MCF 10A (cell line): Measurements from ENCODE around the gene CD79A. TPM values are rescaled to one million over a fixed set of nuclear protein-coding genes. Genes with fewer than 3 reads are reported as not detected.
A peak's percentile ranks its signal among the peaks of the same experiment; 100 is the strongest.
"Not testable (repeated sequence)": the region's sequence is repeated elsewhere in the genome, so short reads cannot be mapped to it uniquely, and the experiment has no call there.

Experiments used
- BruUV-seq: library from RNA; stranded (reverse); fragments of 400-500 nt; replicated peaks from 2 replicates; lab custom pipeline; 2021; lab: Mats Ljungman, UMichigan
- CTCF ChIA-PET: fragments of 300-600 bp; sonication (Branson Sonifier 250); formaldehyde crosslinking; extraction: SDS; loops from one replicate; lab custom pipeline; 2021; ENCODE audit warnings: antibody characterized with exemption, inconsistent platforms; lab: Yijun Ruan, JAX
- POLR2A ChIA-PET: fragments of 300-600, 350-650 bp; sonication (Branson Sonifier 250); formaldehyde crosslinking; extraction: SDS; loops from one replicate; lab custom pipeline; 2020; ENCODE audit warnings: antibody characterized with exemption, inconsistent platforms; lab: Yijun Ruan, JAX
- DNase-seq: peaks from one replicate; pipeline ENCODE4 v3.0.0-alpha.2; 2018; ENCODE audit not compliant: unreplicated experiment
- H3K27ac Mint-ChIP-seq: one replicate; pipeline ENCODE4 v1.8.0; 2022; ENCODE audit warnings: mild to moderate bottlenecking, low read depth, mixed read lengths; ENCODE audit not compliant: unreplicated experiment
- H3K27me3 Mint-ChIP-seq: one replicate; pipeline ENCODE4 v1.8.0; 2022; ENCODE audit warnings: mixed read lengths; ENCODE audit not compliant: insufficient read depth, unreplicated experiment
- H3K36me3 Mint-ChIP-seq: one replicate; pipeline ENCODE4 v1.8.0; 2022; ENCODE audit warnings: mild to moderate bottlenecking, moderate library complexity, mixed read lengths; ENCODE audit not compliant: insufficient read depth, unreplicated experiment
- H3K4me1 Mint-ChIP-seq: one replicate; pipeline ENCODE4 v1.8.0; 2022; ENCODE audit warnings: mixed read lengths; ENCODE audit not compliant: insufficient read depth, unreplicated experiment
- H3K4me3 Mint-ChIP-seq: one replicate; pipeline ENCODE4 v1.8.0; 2022; ENCODE audit warnings: mild to moderate bottlenecking, moderate library complexity, mixed read lengths; ENCODE audit not compliant: unreplicated experiment
- H3K9me3 Mint-ChIP-seq: one replicate; pipeline ENCODE4 v1.8.0; 2022; ENCODE audit warnings: mixed read lengths; ENCODE audit not compliant: unreplicated experiment
- intact Hi-C: fragments of 100-400 bp; cut with micrococcal nuclease; formaldehyde crosslinking; loops from 2 replicates; pipeline ENCODE4 v1.14.1; 2022
- total RNA-seq: library from RNA; stranded (reverse); gene quantifications from 2 replicates; pipeline ENCODE4 v1.2.3, GENCODE V29; 2022
- TF ChIP-seq, protein P1 (sequence below): fragments of 200-600 bp; IDR thresholded peaks from one replicate; pipeline ENCODE4 v1.8.0; 2022; ENCODE audit warnings: antibody characterized with exemption, mild to moderate bottlenecking; ENCODE audit not compliant: unreplicated experiment

The CD79A gene
- total RNA-seq, 1 experiment from 2014 or later, result not detected

DNA sequence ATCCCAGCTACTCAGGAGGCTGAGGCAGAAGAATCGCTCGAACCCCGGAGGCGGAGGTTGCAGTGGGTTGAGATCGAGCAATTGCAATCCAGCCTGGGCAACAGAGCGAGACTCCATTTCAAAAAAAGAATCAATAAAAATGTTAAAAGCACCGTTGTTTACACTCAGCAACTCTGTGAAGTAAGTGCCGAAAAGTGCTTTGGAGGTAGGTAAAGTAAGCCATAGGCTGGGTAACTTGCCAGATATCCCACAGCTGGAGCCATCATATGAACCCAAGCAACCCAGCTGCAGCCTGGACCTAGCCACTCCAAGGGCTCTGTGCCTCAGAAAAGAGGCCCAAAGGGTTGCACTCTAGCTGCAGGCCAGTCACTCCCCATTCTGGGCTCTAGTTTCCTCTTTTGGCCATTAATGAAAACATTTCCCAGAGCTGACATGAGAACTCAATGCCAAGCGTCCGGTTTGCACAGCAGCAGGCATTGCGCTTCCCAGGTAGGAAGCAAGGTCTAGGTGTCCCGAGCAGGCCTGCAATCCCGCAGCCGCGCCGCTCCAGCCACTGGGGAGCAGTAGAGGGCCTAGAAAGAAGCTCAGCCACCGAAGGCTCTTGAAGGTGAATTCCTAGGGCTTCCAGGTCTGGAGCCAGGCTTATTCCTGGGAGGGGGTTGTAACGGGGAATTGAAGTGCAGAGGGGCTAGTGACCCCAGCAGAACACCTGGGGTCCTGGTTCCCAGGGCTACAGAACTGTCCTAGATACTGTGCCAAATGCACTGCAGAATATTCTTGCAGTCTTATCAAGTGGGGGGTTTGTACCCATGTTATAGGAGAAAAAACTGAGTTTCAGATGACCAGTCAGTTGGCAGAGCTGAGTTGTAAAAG lies 4.1 kb upstream of the CD79A start:
- ChIA-PET CTCF (interaction anchor here (0.6 to 4.8 kb wide), 16 partner anchors 9 to 1575 kb away, joined by 3 to 32 read pairs (median 3); partner anchors contain the start of genes ARHGEF1 and RPS19), POLR2A (interaction anchor here (0.7 to 9.5 kb wide), 8 partner anchors 11 to 1227 kb away, joined by 3 to 134 read pairs (median 6); partner anchors contain the start of genes ARHGEF1, RPS19 and ZNF574)
- H3K4me1 Mint-ChIP-seq, result peaks cover 3% of the 10 kb centered on the region
- H3K4me3 Mint-ChIP-seq, result peak overlapping the region; percentile 28
- H3K9me3 Mint-ChIP-seq, result no peaks in the 10 kb centered on the region
- TF ChIP-seq, protein P1, sequence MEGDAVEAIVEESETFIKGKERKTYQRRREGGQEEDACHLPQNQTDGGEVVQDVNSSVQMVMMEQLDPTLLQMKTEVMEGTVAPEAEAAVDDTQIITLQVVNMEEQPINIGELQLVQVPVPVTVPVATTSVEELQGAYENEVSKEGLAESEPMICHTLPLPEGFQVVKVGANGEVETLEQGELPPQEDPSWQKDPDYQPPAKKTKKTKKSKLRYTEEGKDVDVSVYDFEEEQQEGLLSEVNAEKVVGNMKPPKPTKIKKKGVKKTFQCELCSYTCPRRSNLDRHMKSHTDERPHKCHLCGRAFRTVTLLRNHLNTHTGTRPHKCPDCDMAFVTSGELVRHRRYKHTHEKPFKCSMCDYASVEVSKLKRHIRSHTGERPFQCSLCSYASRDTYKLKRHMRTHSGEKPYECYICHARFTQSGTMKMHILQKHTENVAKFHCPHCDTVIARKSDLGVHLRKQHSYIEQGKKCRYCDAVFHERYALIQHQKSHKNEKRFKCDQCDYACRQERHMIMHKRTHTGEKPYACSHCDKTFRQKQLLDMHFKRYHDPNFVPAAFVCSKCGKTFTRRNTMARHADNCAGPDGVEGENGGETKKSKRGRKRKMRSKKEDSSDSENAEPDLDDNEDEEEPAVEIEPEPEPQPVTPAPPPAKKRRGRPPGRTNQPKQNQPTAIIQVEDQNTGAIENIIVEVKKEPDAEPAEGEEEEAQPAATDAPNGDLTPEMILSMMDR, result peak; percentile 51
- TSS peak; percentile 16 for BruUV-seq
- H3K27ac Mint-ChIP-seq, result no peak overlapping the region
- DNase-seq, result peak; percentile 87
- intact Hi-C loops, result loop anchor here (1.0 kb wide), 1 partner anchor 78 kb away; no protein-coding TSS in a partner anchor
- H3K36me3 Mint-ChIP-seq, result peaks cover 63% of the 10 kb centered on the region
- H3K27me3 Mint-ChIP-seq, result no peaks in the 10 kb centered on the region

DNA sequence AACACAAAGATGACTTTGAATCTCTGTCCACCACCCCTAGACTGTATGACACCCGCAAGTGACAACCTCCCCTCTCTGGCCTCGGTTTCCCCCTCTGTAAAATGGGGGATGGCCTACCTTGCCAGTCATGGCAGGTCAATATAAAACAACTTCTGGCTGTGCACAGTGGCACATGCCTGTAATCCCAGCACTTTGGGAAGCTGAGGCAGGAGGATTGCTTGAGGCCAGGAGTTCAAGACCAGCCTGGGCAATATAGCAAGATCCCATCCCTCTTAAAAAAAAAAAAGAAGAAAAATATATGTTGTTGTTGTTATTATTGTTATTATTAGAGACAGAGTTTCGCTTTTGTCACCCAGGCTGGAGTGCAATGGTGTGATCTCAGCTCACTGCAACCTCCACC lies 1.1 kb upstream of the CD79A start:
- H3K4me1 Mint-ChIP-seq, H3K27me3 Mint-ChIP-seq, CTCF ChIA-PET, H3K27ac Mint-ChIP-seq, BruUV-seq, H3K4me3 Mint-ChIP-seq, H3K9me3 Mint-ChIP-seq, DNase-seq, intact Hi-C loops: not testable (repeated sequence)
- POLR2A ChIA-PET, result interaction anchor here (0.6 to 9.5 kb wide), 2 partner anchors 14 to 26 kb away, joined by 5 to 134 read pairs; partner anchors contain the start of gene RPS19
- peaks cover 34% of the 10 kb centered on the region for H3K36me3 Mint-ChIP-seq

GRCh38 chr19:41877916-41878905 lies 1.1 kb downstream of the CD79A start:
- H3K9me3 Mint-ChIP-seq, result no peaks in the 10 kb centered on the region
- no peak for DNase-seq
- H3K27me3 Mint-ChIP-seq, result no peaks in the 10 kb centered on the region
- no TSS peak for BruUV-seq
- TF ChIP-seq, protein P1, result no peak
- intact Hi-C loops, result no loop called here
- H3K4me1 Mint-ChIP-seq, result peaks cover 9% of the 10 kb centered on the region
- no peak overlapping the region for H3K27ac Mint-ChIP-seq
- POLR2A ChIA-PET, result interaction anchor here (0.6 to 9.5 kb wide), 2 partner anchors 16 to 421 kb away, joined by 3 to 134 read pairs; partner anchors contain the start of gene RPS19
- H3K36me3 Mint-ChIP-seq, result peaks cover 17% of the 10 kb centered on the region
- no peak overlapping the region for H3K4me3 Mint-ChIP-seq
- CTCF ChIA-PET, result interaction anchor here (0.5 kb wide), 1 partner anchor 539 kb away, joined by 4 read pairs; no protein-coding TSS in a partner anchor

GRCh38 chr19:41879080-41879479 lies 2.0 kb downstream of the CD79A start:
- Mint-ChIP-seq H3K27me3 (no peaks in the 10 kb centered on the region), H3K4me1 (peaks cover 9% of the 10 kb centered on the region)
- CTCF ChIA-PET, result interaction anchor here (0.5 kb wide), 1 partner anchor 538 kb away, joined by 4 read pairs; no protein-coding TSS in a partner anchor

More at GRCh38 chr19:41879080-41879479, 2.0 kb downstream of the CD79A start:
- Mint-ChIP-seq H3K36me3 (peaks cover 13% of the 10 kb centered on the region), H3K4me3 (no peak overlapping the region), H3K9me3 (no peaks in the 10 kb centered on the region), H3K27ac (no peak overlapping the region)
- no TSS peak for BruUV-seq
- DNase-seq, result no peak
- intact Hi-C loops, result no loop called here
- POLR2A ChIA-PET, result interaction anchor here (0.6 kb wide), 1 partner anchor 420 kb away, joined by 3 read pairs; no protein-coding TSS in a partner anchor
- TF ChIP-seq, protein P1, result no peak
